Kidney (tissue), 14 donors: ENCODE data around the gene COX6B2. TPM values are rescaled to one million over a fixed set of nuclear protein-coding genes. Genes with fewer than 3 reads are reported as not detected.

Source experiments
- DNase-seq, 5 donors: peaks; one replicate each; pipeline ENCODE4 v3.0.0-alpha.2; 2013 to 2020
- FAIRE-seq: peaks from 2 replicates; lab custom pipeline; 2012; peaks lifted over from hg19 to GRCh38; lab: Jason Lieb, UNC
- H3K27ac ChIP-seq, 2 donors: one replicate each; pipeline ENCODE4 v1.7.0; 2013; ENCODE audit warnings: low read depth in 2 of 2, low read length in 2 of 2, inconsistent platforms in 1 of 2
- H3K27me3 ChIP-seq: one replicate; pipeline ENCODE4 v1.7.1; 2013; ENCODE audit warnings: low read length, inconsistent platforms; ENCODE audit not compliant: control insufficient read depth, insufficient read depth
- H3K36me3 ChIP-seq, 3 donors: one replicate each; pipeline versions ENCODE4 v1.7.0 to v1.7.1; 2013; ENCODE audit warnings: low read length in 3 of 3, control low read depth in 1 of 3, inconsistent platforms in 1 of 3; ENCODE audit not compliant: insufficient read depth in 3 of 3, control insufficient read depth in 2 of 3
- H3K4me1 ChIP-seq, 3 donors: one replicate each; pipeline versions ENCODE4 v1.7.0 to v1.7.1; 2013; ENCODE audit warnings: low read length in 3 of 3, inconsistent platforms in 1 of 3, low read depth in 1 of 3; ENCODE audit not compliant: control insufficient read depth in 2 of 3, insufficient read depth in 2 of 3
- H3K4me3 ChIP-seq, 3 donors: one replicate each; pipeline versions ENCODE4 v1.7.0 to v1.8.1; 2013; ENCODE audit warnings: low read length in 3 of 3, control low read depth in 1 of 3, inconsistent platforms in 1 of 3
- H3K9ac ChIP-seq, 3 donors: one replicate each; pipeline versions ENCODE4 v1.7.0 to v1.7.1; 2013; ENCODE audit warnings: low read length in 3 of 3, control low read depth in 1 of 3, inconsistent platforms in 1 of 3
- H3K9me3 ChIP-seq, 3 donors: one replicate each; pipeline versions ENCODE4 v1.7.0 to v1.7.1; 2013; ENCODE audit warnings: low read length in 3 of 3, control low read depth in 1 of 3, inconsistent platforms in 1 of 3; ENCODE audit not compliant: control insufficient read depth in 2 of 3, insufficient read depth in 1 of 3
- CTCF ChIP-seq: IDR thresholded peaks from 3 replicates; pipeline ENCODE4 v1.5.1; 2012; ENCODE audit warnings: mild to moderate bottlenecking, moderate library complexity, borderline replicate concordance; ENCODE audit not compliant: insufficient read depth; ENCODE audit errors: extremely low read depth
- intact Hi-C: fragments of 100-400 bp; cut with DNase I; formaldehyde crosslinking; loops from one replicate; pipeline ENCODE4 v1.11.1; 2022
- polyA plus RNA-seq: library from polyadenylated mRNA; stranded (reverse); fragments of 350-450 nt; fragmentation: Illumina TruSeq; extraction: RNeasy Lipid Tissue Mini Kit (QIAGEN cat#74804); gene quantifications from one replicate; pipeline ENCODE4 v1.2.3, GENCODE V29; 2014; ENCODE audit warnings: low read depth, low replicate concordance; ENCODE audit not compliant: insufficient read depth
- total RNA-seq: library from RNA; stranded (reverse); fragmentation: NEBNext Ultra II Directional; extraction: Animal tissue kit (Norgen Biotek cat#: 25700); gene quantifications from one replicate; pipeline ENCODE4 v1.2.1, GENCODE V29; 2021
- donor health status: control.
- donor health status: control.
- donor health status: control.
- donor health status: control.
- donor health status: control.
- donor health status: DM: yes; HTN: yes; CAD: no.
- donor health status: Normal renal cell carcinoma (clear cell type).

Gene COX6B2
- total and polyA plus RNA-seq, 2 donors from 2014 or later = 0.62 to 3.8 TPM

GRCh38 chr19:55382522-55383054 is 28.1 kb upstream of the COX6B2 start:
- Histone ChIP-seq H3K4me3 (no peak overlapping the region), H3K27me3 (no peaks in the 10 kb centered on the region), H3K9ac (no peak overlapping the region), H3K36me3 (peaks cover 0 to 7% (median 0%) of the 10 kb centered on the region in 3 donors), H3K27ac (no peak overlapping the region), H3K9me3 (no peaks in the 10 kb centered on the region), H3K4me1 (peaks cover 0 to 24% (median 15%) of the 10 kb centered on the region in 3 donors)
- TF ChIP-seq CTCF = no peak
- intact Hi-C loops = no loop called here
- no peak for FAIRE-seq
- DNase-seq = no peak

DNA sequence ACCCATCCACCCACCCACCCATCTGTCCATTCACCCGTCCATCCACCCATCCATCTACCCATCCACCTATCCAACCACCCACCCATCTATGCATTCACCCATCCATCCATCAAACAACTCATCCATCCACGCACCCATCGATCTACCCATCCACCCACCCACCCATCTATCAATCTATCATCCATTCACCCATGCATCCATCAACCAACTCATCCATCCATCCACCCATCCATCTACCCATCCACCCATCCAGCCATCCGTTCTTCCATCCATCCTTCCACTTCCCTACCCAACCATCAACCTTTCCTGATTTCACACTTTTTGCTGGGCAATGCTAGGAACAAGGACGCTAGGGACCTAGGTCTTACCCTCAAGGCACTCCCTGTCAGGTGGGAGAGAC is 27.5 kb upstream of the COX6B2 start:
- Histone ChIP-seq H3K27me3 (no peaks in the 10 kb centered on the region), H3K4me3 (no peak overlapping the region), H3K9me3 (no peaks in the 10 kb centered on the region), H3K36me3 (peaks cover 0 to 1% (median 0%) of the 10 kb centered on the region in 3 donors), H3K27ac (no peak overlapping the region), H3K4me1 (peaks cover 0 to 19% (median 10%) of the 10 kb centered on the region in 3 donors), H3K9ac (no peak overlapping the region)
- intact Hi-C loops = no loop called here
- no peak for TF ChIP-seq CTCF
- FAIRE-seq (no peak), DNase-seq (no peak)

DNA sequence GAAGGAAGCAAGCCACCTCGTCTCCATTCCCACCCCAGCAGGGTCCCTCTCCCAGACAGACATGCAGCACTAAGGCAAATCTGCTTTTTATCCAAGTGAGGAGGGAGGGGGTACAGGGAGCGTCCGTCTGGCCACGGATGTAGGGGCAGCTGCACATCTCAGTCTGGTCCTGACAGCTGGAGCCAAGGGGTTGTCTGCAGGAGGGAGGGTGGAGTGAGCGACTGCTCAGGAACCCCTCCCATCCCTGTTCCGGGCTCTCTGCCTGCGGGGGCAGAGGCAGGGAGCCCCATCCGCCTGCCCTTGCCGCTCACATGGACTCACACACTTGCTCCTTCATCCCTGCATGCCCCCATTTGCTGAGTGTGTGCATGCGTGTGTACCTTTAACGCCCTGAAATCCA is 24.7 kb upstream of the COX6B2 start:
- Histone ChIP-seq H3K36me3 (no peaks in the 10 kb centered on the region), H3K4me1 (peaks cover 0 to 2% (median 0%) of the 10 kb centered on the region in 3 donors), H3K4me3 (no peak overlapping the region), H3K27ac (no peak overlapping the region), H3K27me3 (no peaks in the 10 kb centered on the region), H3K9ac (no peak overlapping the region), H3K9me3 (no peaks in the 10 kb centered on the region)
- FAIRE-seq = no peak
- intact Hi-C loops = no loop called here
- TF ChIP-seq CTCF = no peak
- DNase-seq = peak in 1 of 5 donors; percentile 49
